DND-41 (cell line): Measurements from ENCODE around the gene AMD1.

Experiments
- ATAC-seq: fragments of 200-7000 bp; cut with Tn5 transposase; 3 replicates; pipeline ENCODE4 v1.9.1; 2021; ENCODE audit warnings: low read depth; ENCODE audit not compliant: insufficient read depth
- DNase-seq: peaks from one replicate; pipeline ENCODE4 v3.0.0-alpha.2; 2020
- H2AFZ ChIP-seq: 2 replicates; pipeline ENCODE4 v1.6.0; 2012; ENCODE audit warnings: low read depth, low read length
- H3K27ac ChIP-seq: 2 replicates; pipeline ENCODE4 v1.5.1; 2012; ENCODE audit warnings: low read length, inconsistent platforms
- H3K27me3 ChIP-seq: fragments of 200-600 bp; sonication (generic); 2 replicates; pipeline ENCODE4 v1.6.0; 2012; ENCODE audit warnings: low read length, mild to moderate bottlenecking, inconsistent platforms; ENCODE audit not compliant: insufficient read depth, poor library complexity
- H3K36me3 ChIP-seq: 2 replicates; pipeline ENCODE4 v1.5.1; 2012; ENCODE audit warnings: low read length, inconsistent platforms; ENCODE audit not compliant: insufficient read depth
- H3K4me1 ChIP-seq: 2 replicates; pipeline ENCODE4 v1.5.1; 2012; ENCODE audit warnings: mild to moderate bottlenecking, low read length; ENCODE audit not compliant: insufficient read depth
- H3K4me2 ChIP-seq: 2 replicates; pipeline ENCODE4 v1.6.0; 2012; ENCODE audit warnings: mild to moderate bottlenecking, moderate library complexity, low read length, inconsistent platforms; ENCODE audit not compliant: insufficient read depth
- H3K4me3 ChIP-seq, 2 experiments: fragments of 200-600 bp in 1 of 2; shearing (Covaris generic) in 1 of 2; 2 replicates each; pipeline ENCODE4 v1.5.1; 2012 to 2016; ENCODE audit warnings: inconsistent platforms in 2 of 2, low read length in 2 of 2, mild to moderate bottlenecking in 2 of 2, low read depth in 1 of 2, moderate library complexity in 1 of 2
- H3K79me2 ChIP-seq: 2 replicates; pipeline ENCODE4 v1.6.0; 2012; ENCODE audit warnings: low read length, inconsistent platforms; ENCODE audit not compliant: insufficient read depth
- H3K9ac ChIP-seq: 2 replicates; pipeline ENCODE4 v1.6.0; 2012; ENCODE audit warnings: low read depth, mild to moderate bottlenecking, inconsistent platforms, low read length, moderate library complexity
- H3K9me3 ChIP-seq: 2 replicates; pipeline ENCODE4 v1.5.1; 2012; ENCODE audit warnings: low read length, moderate library complexity, mild to moderate bottlenecking, inconsistent platforms; ENCODE audit not compliant: insufficient read depth, severe bottlenecking
- H4K20me1 ChIP-seq: 2 replicates; pipeline ENCODE4 v1.6.0; 2012; ENCODE audit warnings: low read length; ENCODE audit not compliant: insufficient read depth
- CTCF ChIP-seq: IDR thresholded peaks from 2 replicates; pipeline ENCODE4 v1.5.1; 2012; ENCODE audit warnings: borderline replicate concordance, low read length, moderate library complexity, mild to moderate bottlenecking; ENCODE audit not compliant: poor library complexity, severe bottlenecking; ENCODE audit errors: extremely low read depth
- EZH2 ChIP-seq: IDR thresholded peaks from 3 replicates; pipeline ENCODE4 v1.6.1; 2012; ENCODE audit warnings: borderline replicate concordance, low read depth, mild to moderate bottlenecking, moderate library complexity, low read length, inconsistent platforms; ENCODE audit not compliant: severe bottlenecking

AMD1 gene

GRCh38 chr6:110881546-110882273 lies 7.1 kb downstream of the AMD1 start:
- Histone ChIP-seq H3K4me3 (0 out of 4 replicates have a peak overlapping the region, but pooled peaks of 1 of the 2 experiments have one; percentile 36), H3K4me1 (peaks cover 70% of the 10 kb centered on the region)

GRCh38 chr6:110882274-110882619 lies 7.7 kb downstream of the AMD1 start:
- Histone ChIP-seq H3K27me3 (no peaks in the 10 kb centered on the region), H2AFZ (no peak overlapping the region), H3K4me1 (peaks cover 65% of the 10 kb centered on the region), H3K9ac (no peak overlapping the region), H4K20me1 (peaks cover 100% of the 10 kb centered on the region), H3K27ac (no peak overlapping the region), H3K9me3 (no peaks in the 10 kb centered on the region), H3K4me3 (no peak overlapping the region), H3K36me3 (peaks cover 2% of the 10 kb centered on the region), H3K4me2 (peak overlapping the region; percentile 64; the same call in 1 of the 2 replicates), H3K79me2 (peaks cover 100% of the 10 kb centered on the region)
- TF ChIP-seq EZH2, result no peak
- TF ChIP-seq CTCF, result no peak
- no peak for ATAC-seq
- no peak for DNase-seq

More at GRCh38 chr6:110881546-110882273, 7.1 kb downstream of the AMD1 start:
- no peak overlapping the region for H3K9ac ChIP-seq
- H3K79me2 ChIP-seq, result peaks cover 100% of the 10 kb centered on the region
- TF ChIP-seq CTCF (no peak), EZH2 (no peak)
- no peak overlapping the region for H2AFZ ChIP-seq
- H4K20me1 ChIP-seq, result peaks cover 100% of the 10 kb centered on the region
- ATAC-seq, result no peak
- H3K4me2 ChIP-seq, result peak overlapping the region; percentile 64; the same call in 1 of the 2 replicates
- H3K27ac ChIP-seq, result no peak overlapping the region
- no peaks in the 10 kb centered on the region for H3K27me3 ChIP-seq
- peaks cover 3% of the 10 kb centered on the region for H3K36me3 ChIP-seq
- no peak for DNase-seq
- no peaks in the 10 kb centered on the region for H3K9me3 ChIP-seq

DNA sequence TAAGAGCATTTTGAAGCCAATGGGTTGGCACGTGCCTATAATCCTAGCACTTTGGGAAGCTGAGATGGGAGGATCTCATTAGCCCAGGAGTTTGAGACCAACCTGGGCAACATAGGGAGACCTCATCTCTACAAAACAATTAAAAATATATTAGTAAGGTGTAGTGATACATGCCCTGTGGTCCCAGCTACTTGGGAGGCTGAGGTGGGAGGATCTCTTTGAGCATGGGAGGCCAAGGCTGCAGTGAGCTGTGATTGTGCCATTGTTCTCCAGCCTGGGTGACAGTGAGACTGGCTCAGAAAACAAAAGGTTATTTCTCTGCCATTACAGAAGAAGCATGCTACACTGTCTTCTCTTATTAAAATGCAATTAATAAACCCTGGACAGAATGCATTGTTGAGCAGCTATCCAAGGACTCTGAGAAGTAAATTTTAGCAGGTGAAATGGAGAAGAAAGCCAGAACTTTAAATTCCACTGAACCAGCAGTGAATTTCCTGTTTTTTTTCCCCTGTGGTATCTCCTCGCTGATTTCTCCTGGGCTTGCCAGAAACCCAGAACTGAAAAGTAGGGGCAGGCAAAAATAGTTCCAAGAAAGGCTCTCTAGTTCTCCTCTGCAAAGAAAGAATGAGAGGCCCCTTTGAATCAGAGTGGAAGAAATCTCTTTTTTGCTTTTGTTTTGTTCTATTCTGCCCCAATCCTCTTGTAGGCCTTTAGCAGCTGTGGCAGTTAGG lies 8.4 kb downstream of the AMD1 start:
- TF ChIP-seq EZH2, result no peak
- TF ChIP-seq CTCF, result no peak
- no peak for ATAC-seq
- H3K4me1 ChIP-seq, result peaks cover 57% of the 10 kb centered on the region
- peaks cover 8% of the 10 kb centered on the region for H3K36me3 ChIP-seq
- peaks cover 100% of the 10 kb centered on the region for H4K20me1 ChIP-seq
- H3K4me2 ChIP-seq, result peak overlapping the region; percentile 10; the same call in 1 of the 2 replicates
- 0 out of 2 replicates have a peak overlapping the region, but pooled peaks have one; percentile 11 for H3K27ac ChIP-seq
- no peaks in the 10 kb centered on the region for H3K27me3 ChIP-seq
- H2AFZ ChIP-seq, result no peak overlapping the region
- no peaks in the 10 kb centered on the region for H3K9me3 ChIP-seq
- H3K4me3 ChIP-seq, result no peak overlapping the region
- H3K9ac ChIP-seq, result 0 out of 2 replicates have a peak overlapping the region, but pooled peaks have one; percentile 7
- DNase-seq, result no peak
- H3K79me2 ChIP-seq, result peaks cover 100% of the 10 kb centered on the region
